Renal cortex interstitium (tissue), 11 donors: ENCODE data around the gene FMNL2. TPM values are rescaled to one million over a fixed set of nuclear protein-coding genes. Genes with fewer than 3 reads are reported as not detected.
"Not testable (repeated sequence)": the region's sequence is repeated elsewhere in the genome, so short reads cannot be mapped to it uniquely, and the experiment has no call there.

Experiments used
- DNase-seq, 11 donors: peaks; one replicate each; pipeline ENCODE4 v3.0.0-alpha.2; 2013; ENCODE audit warnings: low read depth in 9 of 11, low spot score in 4 of 11; ENCODE audit errors: extremely low read depth in 1 of 11
- polyA plus RNA-seq, 3 donors: library from polyadenylated mRNA; unstranded; fragments of 120-200 nt; gene quantifications; one replicate each; pipeline ENCODE4 v1.2.1, GENCODE V29; 2013; ENCODE audit not compliant: insufficient read length in 3 of 3

The FMNL2 gene
- polyA plus RNA-seq, 3 donors: 97.2 to 118 (median 110) TPM

DNA sequence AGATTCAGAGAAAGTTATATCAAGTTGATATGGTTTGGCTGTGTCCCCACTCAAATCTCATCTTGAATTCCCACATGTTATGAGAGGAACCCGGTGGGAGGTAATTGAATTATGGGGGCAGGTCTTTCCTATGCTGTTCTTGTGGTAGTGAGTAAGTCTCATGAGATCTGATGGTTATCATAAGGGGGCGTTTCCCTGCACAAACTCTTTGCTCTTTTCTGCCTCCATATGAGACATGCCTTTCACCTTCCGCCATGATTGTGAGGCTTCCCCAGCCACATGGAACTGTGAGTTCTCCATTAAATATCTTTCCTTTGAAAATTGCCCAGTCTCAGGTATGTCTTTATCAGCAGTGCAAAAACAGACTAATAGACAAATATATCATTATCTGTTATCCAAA, 187.5 kb downstream of the FMNL2 start:
- DNase-seq: not testable (repeated sequence)

DNA sequence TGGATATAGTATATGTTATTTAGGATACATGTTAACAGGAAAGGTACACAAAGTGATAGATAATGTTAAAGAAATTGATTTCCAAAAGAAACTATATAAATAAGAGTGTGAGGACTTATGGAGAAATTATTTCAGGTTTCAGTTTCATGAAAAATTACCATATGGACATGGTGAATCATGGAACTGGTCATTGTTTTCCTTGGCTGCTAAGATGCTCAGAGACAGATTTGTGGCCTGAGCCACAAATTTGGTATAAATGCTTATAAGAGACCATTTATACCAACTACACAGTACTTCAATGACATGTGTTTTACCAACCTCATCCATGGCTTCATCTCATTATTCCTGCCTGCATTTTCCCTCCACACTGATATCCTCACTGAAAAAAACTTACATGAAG, 188.1 kb downstream of the FMNL2 start:
- DNase-seq: no peak

DNA sequence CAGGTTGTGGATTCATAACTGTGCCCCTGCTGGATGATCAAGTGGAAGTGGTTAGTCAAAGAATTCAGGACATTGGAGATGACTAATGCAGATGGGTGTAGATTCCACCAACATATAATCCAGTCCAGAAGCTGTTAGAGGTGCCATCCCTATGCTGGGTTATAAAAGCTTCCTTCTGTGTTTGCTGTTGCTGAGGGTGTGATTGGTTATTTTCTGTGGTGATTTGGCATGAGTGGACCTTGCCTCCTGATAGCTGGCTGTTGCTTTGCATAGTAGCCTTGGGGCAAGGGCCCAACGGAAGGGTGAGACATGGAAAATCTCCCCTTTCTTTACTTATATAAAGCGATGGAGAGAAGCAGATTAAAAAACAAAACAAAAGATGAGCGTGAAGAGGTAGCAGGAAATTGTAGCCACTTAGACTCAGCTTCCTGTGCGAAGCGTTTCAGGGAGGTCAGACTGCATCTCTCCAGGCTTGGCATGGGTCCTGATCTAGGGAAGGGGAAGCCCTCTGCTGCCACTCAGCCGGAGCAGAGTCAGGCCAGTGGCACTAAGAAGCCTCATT, 190.4 kb downstream of the FMNL2 start:
- no peak for DNase-seq

DNA sequence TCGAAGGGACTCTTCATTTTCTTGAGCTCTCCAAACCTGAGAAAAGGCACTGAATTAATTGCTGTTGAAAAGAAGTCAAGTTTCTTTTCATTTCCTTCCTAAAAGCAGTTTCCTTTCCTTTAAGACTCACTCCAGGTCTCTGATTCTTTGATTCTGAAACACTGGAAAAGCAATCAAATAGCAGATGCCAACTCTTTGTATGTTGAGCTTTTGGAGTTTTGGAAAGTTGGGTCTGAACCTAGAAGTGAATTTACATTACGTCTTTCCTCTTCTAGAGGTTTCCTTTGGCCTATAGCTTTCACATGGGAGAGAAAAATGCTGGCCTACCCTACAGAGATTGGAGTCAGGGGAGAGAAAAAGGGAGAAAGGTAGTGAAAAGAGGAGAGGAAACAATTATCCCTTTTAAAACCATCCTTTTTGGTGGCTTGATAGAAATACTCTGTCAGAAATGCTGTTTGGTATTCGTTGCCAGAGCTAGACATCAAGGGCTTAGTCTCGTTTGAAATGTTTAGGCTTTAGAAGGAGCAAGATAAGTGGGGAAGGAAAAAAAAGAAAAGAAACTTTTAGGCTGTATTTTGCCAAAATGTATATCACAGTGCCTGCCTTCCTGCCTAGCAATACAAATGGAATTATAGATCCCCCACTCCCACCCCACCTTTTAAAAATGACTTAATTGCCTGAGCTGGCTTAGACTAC, 194.6 kb downstream of the FMNL2 start:
- DNase-seq: no peak

DNA sequence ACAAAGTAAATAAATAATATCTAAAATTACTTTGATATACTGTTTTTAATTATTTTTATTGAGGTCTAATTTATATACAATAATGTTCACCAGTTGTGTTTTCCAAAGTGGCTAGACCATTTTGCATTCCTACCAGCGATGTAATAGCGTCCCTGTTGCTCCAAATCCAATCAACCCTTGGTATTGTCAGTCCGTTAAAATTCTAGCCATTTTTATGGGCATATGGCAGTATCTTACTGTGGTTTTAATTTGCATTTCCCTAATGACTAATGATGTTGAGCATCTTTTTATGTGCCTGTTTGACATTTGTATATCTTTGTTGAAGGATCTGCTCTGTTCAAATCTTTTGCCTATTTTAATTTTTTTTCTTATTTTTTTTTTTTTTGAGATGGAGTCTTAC, 197.3 kb downstream of the FMNL2 start:
- no peak for DNase-seq

DNA sequence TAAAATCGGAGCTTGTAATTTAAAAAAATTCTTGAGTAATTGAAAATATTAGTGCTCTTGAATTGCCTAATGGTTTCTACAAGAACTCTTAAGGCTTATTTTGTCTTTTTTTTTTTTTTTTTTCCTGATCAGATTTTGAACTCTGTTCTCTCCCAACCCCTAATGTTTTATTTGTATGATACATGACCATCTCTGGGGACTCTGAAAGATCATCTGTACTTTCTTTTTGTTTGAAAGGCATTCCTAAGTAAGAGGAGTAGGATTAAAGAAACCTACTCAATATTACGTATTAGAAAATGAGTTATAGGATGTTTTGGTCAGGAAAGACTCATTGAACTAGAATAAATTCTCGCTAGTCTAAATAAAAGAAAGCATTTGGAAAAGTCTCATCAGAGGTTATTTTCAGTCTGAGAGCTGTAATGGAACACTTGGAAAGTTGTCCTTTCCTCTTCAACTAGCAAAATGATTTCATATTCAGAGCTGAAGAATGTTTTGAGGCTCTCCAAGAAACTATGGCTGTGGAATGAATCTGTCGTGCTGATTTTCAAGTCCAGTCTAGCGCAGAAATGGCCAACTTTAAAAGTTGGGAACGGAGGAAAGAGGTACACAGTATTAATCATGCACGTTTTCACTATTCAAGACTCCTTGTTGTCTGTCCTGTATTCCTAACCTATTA, 199.6 kb downstream of the FMNL2 start:
- DNase-seq: no peak

DNA sequence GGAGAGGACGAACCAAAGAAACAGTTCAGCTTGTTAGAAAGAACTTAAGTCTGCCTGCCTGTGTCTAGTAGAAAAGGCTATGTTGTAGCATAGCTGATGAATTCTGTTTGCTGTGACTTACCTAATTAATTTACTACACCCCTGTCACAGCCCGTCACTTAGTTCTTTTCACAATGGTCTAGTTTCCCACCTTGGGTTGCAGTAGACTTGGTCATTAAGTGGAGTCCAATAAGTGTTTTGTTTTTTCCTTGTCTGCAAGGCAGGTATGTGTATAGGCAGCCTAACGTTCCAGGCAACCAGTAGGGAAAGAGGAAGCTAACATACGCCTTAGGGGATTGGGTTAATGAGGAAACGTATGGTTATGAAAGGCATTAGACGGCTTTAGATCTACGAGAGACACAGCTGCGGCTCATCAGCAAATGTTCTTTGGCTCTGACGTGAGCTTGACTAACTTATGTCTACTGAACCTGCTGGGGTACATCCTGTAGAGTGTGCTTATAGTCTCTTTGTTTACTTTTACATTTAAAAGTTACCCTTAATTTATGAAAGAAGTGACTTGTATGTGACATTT, 202.2 kb downstream of the FMNL2 start:
- peak in 6 of 11 donors; percentile 20 to 42 (median 40) for DNase-seq

DNA sequence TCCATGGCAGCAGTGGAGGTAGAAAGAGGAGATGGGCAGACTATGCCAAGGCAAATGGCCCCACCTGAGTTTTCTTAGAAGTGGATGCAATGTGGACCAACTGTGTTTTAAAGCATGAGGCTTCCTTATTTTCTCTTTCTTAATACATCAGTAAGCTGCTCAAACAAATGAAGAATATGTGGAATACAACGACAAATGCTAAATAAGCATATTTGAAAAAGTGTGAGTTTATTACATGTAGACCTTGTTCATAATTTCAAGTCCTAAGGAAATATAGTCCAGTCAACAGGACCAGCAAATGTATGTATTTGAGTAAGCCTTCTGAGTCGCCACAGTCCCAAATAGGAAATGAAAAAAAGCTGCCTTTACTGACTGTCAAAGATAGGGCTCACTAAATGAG, 204.4 kb downstream of the FMNL2 start:
- no peak for DNase-seq

DNA sequence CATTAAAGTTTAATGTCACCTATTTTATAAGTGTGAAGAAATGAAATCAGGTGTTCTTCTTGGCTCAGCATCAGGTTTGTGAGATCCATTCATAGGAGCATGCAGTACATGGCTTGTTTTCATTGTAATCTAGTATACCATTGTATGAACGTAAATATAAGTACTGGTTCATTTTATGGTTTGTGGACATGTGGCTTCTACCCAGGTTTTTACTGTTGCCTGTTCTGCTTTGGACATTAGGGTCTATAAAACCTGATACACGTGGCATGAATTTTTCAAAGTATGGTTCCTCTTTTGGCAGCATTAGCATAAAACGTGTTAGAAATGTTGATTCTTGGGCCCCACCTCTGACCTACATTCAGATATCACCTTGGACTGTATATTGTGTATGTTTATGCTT, 206.7 kb downstream of the FMNL2 start:
- no peak for DNase-seq

DNA sequence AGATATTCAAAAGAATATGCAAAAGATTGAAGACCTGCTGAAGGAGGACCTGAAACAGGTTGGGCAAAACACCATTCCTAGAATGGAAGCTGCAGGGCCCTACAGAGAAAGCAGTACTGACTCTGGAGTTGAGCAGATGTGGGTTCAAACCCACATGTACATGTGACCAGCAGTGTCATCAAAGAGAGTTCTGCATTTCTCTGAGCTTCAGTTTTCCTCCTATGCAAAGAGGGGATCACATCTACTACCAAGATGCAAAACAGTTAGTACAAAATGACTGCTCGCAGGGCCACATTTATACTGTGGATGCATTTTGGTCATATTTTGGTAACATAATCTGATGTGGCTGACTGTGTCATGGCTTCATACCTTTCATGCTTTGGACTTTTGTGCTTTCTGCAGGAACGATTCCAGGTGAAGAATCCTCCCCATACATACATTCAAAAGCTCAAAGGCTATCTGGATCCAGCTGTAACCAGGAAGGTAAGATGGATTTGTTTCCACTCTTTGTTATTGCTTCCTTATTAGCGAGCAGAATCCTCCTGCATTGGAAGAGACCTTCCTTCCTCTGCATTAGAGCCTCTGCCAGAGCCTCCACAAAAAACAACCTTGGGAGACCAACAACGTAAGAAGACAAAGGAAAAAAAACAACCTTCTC, 207.5 kb downstream of the FMNL2 start:
- no peak for DNase-seq

DNA sequence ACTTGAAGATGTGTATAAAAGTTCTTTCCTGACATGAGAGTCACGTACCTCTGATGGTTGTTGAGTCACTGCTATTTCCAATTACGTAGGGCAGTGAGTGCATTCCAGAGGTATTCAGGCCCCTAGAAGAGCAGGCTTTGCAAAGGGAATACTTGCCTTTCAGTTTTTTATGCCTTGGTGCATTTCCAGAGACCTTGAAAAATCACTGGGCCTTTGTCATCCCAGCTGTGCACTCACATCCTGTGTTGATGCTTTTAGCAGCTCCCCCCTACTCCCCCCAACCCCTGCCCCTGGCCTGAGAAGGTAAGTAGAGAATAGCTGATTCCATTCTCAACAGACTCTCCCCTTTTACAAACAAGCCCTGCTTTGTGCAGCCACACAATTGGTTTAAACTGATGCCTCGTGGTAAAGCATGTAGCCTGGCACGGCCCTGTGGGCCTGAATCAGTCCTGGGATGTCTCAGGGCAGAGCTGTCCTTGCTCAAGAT, 208.1 kb downstream of the FMNL2 start:
- DNase-seq: peak in 5 of 11 donors; percentile 34 to 60 (median 40)

DNA sequence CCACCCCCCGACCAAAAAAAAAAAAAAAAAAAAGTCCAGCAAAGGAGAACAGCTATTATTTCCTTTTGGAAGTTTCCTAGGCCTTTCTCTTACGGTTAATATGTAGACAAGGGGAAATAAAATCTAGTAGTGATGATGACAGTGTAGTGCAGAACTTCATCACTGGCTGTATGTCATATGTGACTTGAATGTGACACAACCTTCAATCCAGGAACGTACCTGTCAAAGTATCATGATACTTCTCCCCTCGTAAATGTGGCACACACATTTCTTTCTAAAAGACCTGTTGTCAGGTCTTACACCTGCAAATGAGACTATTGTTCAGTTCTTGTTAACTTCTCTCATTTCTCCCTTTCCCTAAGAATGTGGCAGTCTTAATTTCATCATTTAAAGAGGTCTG, 208.7 kb downstream of the FMNL2 start:
- DNase-seq: no peak

DNA sequence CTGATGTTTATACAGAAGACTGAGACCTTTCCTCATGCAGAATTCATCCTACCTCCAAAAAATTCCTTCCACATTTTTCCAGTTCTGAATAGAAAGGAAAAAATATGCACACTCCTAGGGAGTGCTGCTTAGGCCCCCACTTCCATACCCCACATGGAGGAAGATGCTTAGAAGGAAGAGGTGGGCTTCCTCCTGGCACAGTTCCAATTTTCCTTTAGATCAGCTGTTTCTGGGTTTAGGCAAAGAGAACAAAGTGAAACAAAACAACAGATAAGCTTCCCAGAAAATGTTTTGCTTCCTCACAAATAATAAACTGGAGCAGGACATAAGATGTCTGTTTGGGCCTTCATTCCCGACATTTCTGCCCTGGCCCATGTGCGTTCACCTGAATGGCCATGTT, 209.7 kb downstream of the FMNL2 start:
- no peak for DNase-seq

DNA sequence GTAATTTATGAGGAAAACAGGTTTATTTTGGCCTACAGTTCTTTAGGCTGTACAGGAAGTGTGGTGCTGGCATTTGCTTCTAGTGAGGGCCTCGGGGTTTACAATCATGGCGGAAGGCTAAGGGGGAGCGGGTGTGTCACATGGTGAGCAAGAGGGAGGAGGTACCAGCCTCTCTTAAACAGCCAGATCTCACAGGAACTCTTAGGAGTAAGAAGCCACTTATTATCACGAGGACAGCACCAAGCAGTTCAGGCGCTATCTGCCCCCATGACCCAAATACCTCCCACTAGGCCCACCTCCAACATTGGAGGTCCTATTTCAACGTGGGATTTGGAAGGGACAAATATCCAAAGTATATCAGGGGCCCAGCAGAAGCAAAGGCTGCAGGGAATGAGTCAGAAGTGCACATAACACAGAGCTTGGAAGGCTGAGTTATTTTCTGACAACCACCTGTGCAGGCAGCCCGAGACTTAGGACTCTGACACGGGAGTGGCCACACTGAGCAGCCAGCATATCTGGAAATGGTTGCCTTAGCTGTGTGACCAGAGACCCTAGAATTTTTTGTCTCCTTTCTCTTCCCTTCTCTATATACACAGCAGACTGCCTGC, 211.4 kb downstream of the FMNL2 start:
- DNase-seq: no peak

DNA sequence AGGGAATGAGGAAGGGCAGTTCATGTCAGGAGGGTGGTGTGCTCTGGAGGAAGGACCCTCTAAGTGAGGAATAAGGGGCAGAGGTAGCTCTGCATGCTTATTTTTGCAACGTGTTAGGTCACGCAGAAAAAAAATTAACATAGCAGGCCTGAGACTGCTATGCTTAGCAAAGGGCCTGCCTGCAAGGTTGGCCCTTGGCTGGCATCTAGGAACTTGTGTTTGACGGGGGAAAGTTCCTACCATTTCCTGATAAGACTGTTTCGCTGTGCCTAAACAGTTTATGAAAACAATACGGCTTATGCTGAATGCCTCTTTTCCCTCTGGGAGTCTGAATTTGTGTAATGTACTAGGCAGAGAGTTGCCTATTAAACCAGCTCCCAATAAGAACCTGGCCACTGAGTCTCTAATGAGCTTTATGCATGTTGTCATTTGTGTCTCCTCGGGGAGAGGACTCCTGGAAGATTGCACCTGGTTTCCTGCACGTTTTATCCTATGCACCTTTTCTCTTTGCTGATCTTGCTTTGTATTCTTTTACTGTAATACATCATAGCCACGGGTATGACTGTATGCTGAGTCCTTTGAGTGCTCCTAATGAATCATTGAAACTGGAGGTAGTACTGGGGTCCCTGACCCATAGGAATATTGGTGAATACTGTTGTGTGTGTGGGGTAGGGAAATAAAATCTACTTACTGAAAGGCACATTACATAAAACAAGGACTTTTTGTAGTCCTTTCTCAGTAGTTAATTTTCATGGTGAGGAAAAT, 213.3 kb downstream of the FMNL2 start:
- no peak for DNase-seq

DNA sequence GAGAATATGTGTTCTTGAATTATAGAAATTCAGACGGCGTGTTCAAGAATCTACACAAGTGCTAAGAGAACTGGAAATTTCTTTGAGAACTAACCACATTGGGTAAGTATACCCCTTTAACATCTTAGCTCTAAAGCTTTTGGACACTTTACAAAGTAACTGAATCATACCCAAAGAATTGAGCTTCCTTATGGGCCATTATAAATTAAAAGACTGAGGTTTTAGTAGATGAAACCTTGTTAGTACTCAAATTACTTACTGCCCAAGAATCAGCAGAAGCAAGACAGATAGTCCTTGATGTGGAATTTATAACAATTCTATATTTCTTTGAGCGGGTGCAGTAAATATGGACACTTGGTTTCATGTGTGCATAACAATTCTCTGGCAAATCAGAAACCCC, 214.0 kb downstream of the FMNL2 start:
- DNase-seq: no peak

DNA sequence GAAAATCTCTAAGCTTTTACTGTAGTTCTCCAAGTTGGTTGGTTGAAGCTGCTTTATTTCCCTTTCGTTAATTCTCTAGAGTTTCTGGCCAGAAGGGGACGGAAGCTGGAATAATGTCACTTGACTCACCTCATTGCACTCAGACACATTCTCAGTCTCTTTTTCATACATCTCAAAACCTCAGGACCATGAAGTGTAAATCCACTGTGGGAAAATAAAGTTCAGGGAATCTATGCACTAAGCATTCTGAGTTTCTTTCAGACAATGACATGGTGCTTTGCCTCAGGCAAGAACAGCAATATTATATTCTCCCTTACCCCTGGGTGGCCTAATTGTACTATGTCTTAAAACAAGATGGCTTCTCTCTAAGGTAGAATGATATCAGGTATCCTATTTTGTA, 214.4 kb downstream of the FMNL2 start:
- DNase-seq: no peak

DNA sequence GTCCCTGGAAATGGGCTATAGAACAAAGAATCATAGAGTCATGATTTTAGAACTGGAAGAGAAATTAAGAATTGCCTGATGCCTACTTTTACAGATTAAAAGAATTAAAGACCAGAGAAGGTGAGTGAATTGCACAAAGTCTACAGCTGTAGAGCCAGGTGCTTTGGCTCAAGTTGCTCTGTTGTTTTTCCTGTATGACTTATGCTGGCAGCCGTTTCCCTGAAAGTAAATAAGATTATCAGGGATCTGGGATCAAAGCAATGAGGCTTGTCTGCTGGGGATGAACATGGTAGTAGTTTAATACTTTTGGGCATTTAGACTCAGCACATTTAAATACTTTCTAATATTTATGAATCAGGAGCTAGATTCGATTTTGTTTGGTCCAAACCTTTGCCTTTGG, 215.4 kb downstream of the FMNL2 start:
- no peak for DNase-seq

DNA sequence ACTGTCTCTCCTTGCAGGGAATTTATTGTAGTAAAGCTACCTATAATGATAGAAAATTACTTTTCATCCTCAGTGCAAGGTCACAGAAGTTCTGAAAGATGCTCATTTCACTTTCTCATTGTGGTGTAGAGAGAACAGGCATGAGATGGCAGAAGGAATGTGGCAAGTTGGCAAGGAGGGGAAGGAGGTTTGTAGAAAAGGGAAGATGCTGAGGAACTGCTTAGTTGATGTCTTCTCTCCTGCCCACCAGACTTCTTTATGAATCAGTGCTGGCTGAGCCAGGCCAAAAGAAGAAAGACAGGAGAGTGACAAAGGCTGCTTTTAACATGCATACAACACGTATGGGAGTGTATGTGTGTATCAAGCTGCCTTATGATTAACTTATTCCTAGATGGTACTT, 217.9 kb downstream of the FMNL2 start:
- no peak for DNase-seq
